HCT116 (cell line): Measurements from ENCODE around the gene B3GNT2. TPM values are rescaled to one million over a fixed set of nuclear protein-coding genes. Genes with fewer than 3 reads are reported as not detected.

ENCODE experiments used
- ATAC-seq: fragments of 200-7000 bp; cut with Tn5 transposase; 2 replicates; pipeline ENCODE4 v1.9.1; 2020; ENCODE audit warnings: mild to moderate bottlenecking, moderate library complexity
- BruUV-seq: library from RNA; stranded (reverse); fragments of 400-500 nt; replicated peaks from 2 replicates; lab custom pipeline; 2021; lab: Mats Ljungman, UMichigan
- CTCF ChIA-PET: fragments of 300-600 bp; sonication (Branson Sonifier 250); formaldehyde crosslinking; loops from one replicate; lab custom pipeline; 2021; ENCODE audit warnings: antibody characterized with exemption; lab: Charles Lee
- POLR2A ChIA-PET: fragments of 300-600, 350-600 bp; sonication (Branson Sonifier 250); formaldehyde crosslinking; loops from one replicate; lab custom pipeline; 2021; ENCODE audit warnings: antibody characterized with exemption; lab: Charles Lee
- RAD21 ChIA-PET, 2 experiments: fragments of 300-600 bp; sonication (Branson Sonifier 250); formaldehyde crosslinking; loops; one replicate each; lab custom pipeline; 2023; ENCODE audit warnings: low total read pairs in 2 of 2; ENCODE audit not compliant: uncharacterized antibody in 2 of 2, unreplicated experiment in 2 of 2, low non-redundant PET in 1 of 2; lab: Charles Lee
- DNase-seq: peaks from one replicate; pipeline ENCODE4 v3.0.0-alpha.2; 2010; ENCODE audit warnings: low read depth, low spot score
- H2AFZ ChIP-seq: fragments of 200-600 bp; shearing (Covaris generic), sonication (generic); 2 replicates; pipeline ENCODE4 v1.6.1; 2017; ENCODE audit warnings: low read depth, mixed run types, mixed read lengths, antibody characterized with exemption, low read length; ENCODE audit not compliant: poor library complexity, severe bottlenecking
- H3K27ac ChIP-seq: 2 replicates; pipeline ENCODE4 v1.5.1; 2012; ENCODE audit warnings: low read depth, low read length
- H3K27me3 ChIP-seq: fragments of 200-600 bp; sonication (generic); 2 replicates; pipeline ENCODE4 v1.6.1; 2016; ENCODE audit warnings: mixed run types, low read length, mixed read lengths; ENCODE audit not compliant: insufficient read depth
- H3K36me3 ChIP-seq, 2 experiments: fragments of 200-500 bp in 1 of 2; fragments of 200-600 bp in 1 of 2; sonication (Bioruptor generic) in 1 of 2; sonication (generic) in 1 of 2; 2 replicates each; pipeline versions ENCODE4 v1.5.1 to v1.6.1; 2014 to 2016; ENCODE audit warnings: low read length in 2 of 2, inconsistent platforms in 1 of 2, mixed read lengths in 1 of 2, mixed run types in 1 of 2; ENCODE audit not compliant: insufficient read depth in 2 of 2, control insufficient read depth in 1 of 2
- H3K4me1 ChIP-seq, 2 experiments: fragments of 200-600 bp in 1 of 2; sonication (generic) in 1 of 2; 2 replicates each; pipeline versions ENCODE4 v1.5.1 to v1.6.1; 2012 to 2017; ENCODE audit warnings: low read length in 2 of 2, inconsistent platforms in 1 of 2, mild to moderate bottlenecking in 1 of 2, mixed read lengths in 1 of 2, mixed run types in 1 of 2, moderate library complexity in 1 of 2; ENCODE audit not compliant: insufficient read depth in 2 of 2, control insufficient read depth in 1 of 2
- H3K4me2 ChIP-seq: fragments of 200-600 bp; sonication (generic); 2 replicates; pipeline ENCODE4 v1.6.1; 2017; ENCODE audit warnings: mixed run types, low read length, mixed read lengths
- H3K4me3 ChIP-seq, 2 experiments: fragments of 200-600 bp in 1 of 2; sonication (generic) in 1 of 2; replicated peaks in 1 of 2; 2 replicates each; pipeline ENCODE4 v1.5.1; 2011 to 2016; ENCODE audit warnings: low read length in 2 of 2, control low read depth in 1 of 2, low read depth in 1 of 2, mild to moderate bottlenecking in 1 of 2, mixed read lengths in 1 of 2, mixed run types in 1 of 2
- H3K79me2 ChIP-seq: fragments of 200-600 bp; sonication (generic); 2 replicates; pipeline ENCODE4 v1.6.1; 2017; ENCODE audit warnings: mild to moderate bottlenecking, mixed run types, low read length, moderate library complexity, mixed read lengths; ENCODE audit not compliant: insufficient read depth
- H3K9ac ChIP-seq: fragments of 200-600 bp; sonication (generic); 2 replicates; pipeline ENCODE4 v1.6.1; 2016; ENCODE audit warnings: low read length, mixed read lengths
- H3K9me2 ChIP-seq: fragments of 200-600 bp; sonication (generic), shearing (Covaris generic); 2 replicates; pipeline ENCODE4 v1.6.1; 2017; ENCODE audit warnings: mixed run types, mild to moderate bottlenecking, moderate library complexity; ENCODE audit not compliant: insufficient read depth
- H3K9me3 ChIP-seq, 2 experiments: fragments of 200-500 bp in 1 of 2; fragments of 200-600 bp in 1 of 2; sonication (Bioruptor generic) in 1 of 2; sonication (generic) in 1 of 2; 2 replicates each; pipeline ENCODE4 v1.6.1; 2014 to 2017; ENCODE audit warnings: low read length in 2 of 2, mixed read lengths in 2 of 2, inconsistent platforms in 1 of 2, low read depth in 1 of 2, mild to moderate bottlenecking in 1 of 2, mixed run types in 1 of 2, moderate library complexity in 1 of 2; ENCODE audit not compliant: control insufficient read depth in 1 of 2, insufficient read depth in 1 of 2
- H4K20me1 ChIP-seq: fragments of 200-600 bp; sonication (generic), shearing (Covaris generic); 2 replicates; pipeline ENCODE4 v1.6.1; 2017; ENCODE audit warnings: mixed run types, mild to moderate bottlenecking, moderate library complexity; ENCODE audit not compliant: insufficient read depth
- CBX3 ChIP-seq: IDR thresholded peaks from 2 replicates; pipeline ENCODE4 v1.6.1; 2012; ENCODE audit warnings: low read depth
- CEBPB ChIP-seq: IDR thresholded peaks from 2 replicates; pipeline ENCODE4 v1.6.1; 2012; ENCODE audit warnings: low read depth
- EZH2phosphoT487 ChIP-seq: fragments of 200-600 bp; IDR thresholded peaks from 2 replicates; pipeline ENCODE4 v1.6.1; 2018; ENCODE audit warnings: antibody characterized with exemption, borderline replicate concordance
- SIN3A ChIP-seq: IDR thresholded peaks from 2 replicates; pipeline ENCODE4 v1.6.1; 2012; ENCODE audit warnings: low read depth
- SRF ChIP-seq: IDR thresholded peaks from 2 replicates; pipeline ENCODE4 v1.6.1; 2012; ENCODE audit warnings: low read depth
- TCF7L2 ChIP-seq: IDR thresholded peaks from 2 replicates; pipeline ENCODE4 v1.7.0; 2011; ENCODE audit warnings: borderline replicate concordance, inconsistent platforms; ENCODE audit not compliant: insufficient read depth, insufficient read length; ENCODE audit errors: extremely low read depth
- YY1 ChIP-seq: IDR thresholded peaks from 2 replicates; pipeline ENCODE4 v1.6.1; 2011; ENCODE audit warnings: low read length, low read depth, moderate library complexity, mild to moderate bottlenecking; ENCODE audit not compliant: insufficient replicate concordance; ENCODE audit errors: extremely low read depth
- intact Hi-C: fragments of 100-400 bp; cut with micrococcal nuclease; formaldehyde crosslinking; loops from 2 replicates; pipeline ENCODE4 v1.10.0; 2022
- total RNA-seq: library from RNA; stranded (reverse); gene quantifications from one replicate; pipeline ENCODE4 v1.2.1, GENCODE V29; 2021; ENCODE audit not compliant: unreplicated experiment
- TF ChIP-seq, protein P1 (sequence below): IDR thresholded peaks from 2 replicates; pipeline ENCODE4 v1.6.1; 2011; ENCODE audit warnings: mild to moderate bottlenecking, low read length, moderate library complexity; ENCODE audit not compliant: insufficient replicate concordance; ENCODE audit errors: extremely low read depth
- TF ChIP-seq, protein P2 (sequence below): IDR thresholded peaks from 2 replicates; pipeline ENCODE4 v1.6.1; 2012; ENCODE audit warnings: low read depth

The B3GNT2 gene
- total RNA-seq, 1 experiment from 2014 or later = 21.5 TPM

GRCh38 chr2:62187246-62187645 is 8.7 kb upstream of the B3GNT2 start:
- H3K4me1 ChIP-seq = no peaks in the 10 kb centered on the region
- DNase-seq (no peak), ATAC-seq (no peak)
- no peak overlapping the region for H3K27ac ChIP-seq
- H3K27me3 ChIP-seq = no peaks in the 10 kb centered on the region
- ChIA-PET CTCF (no interaction called here), RAD21 (no interaction called here), POLR2A (no interaction called here)
- no peak overlapping the region for H3K4me2 ChIP-seq
- no TSS peak for BruUV-seq
- no peak overlapping the region for H2AFZ ChIP-seq
- intact Hi-C loops = no loop called here
- no peak overlapping the region for H3K9ac ChIP-seq
- no peaks in the 10 kb centered on the region for H4K20me1 ChIP-seq
- no peak for TF ChIP-seq YY1
- TF ChIP-seq CBX3 = no peak
- TF ChIP-seq, protein P1, sequence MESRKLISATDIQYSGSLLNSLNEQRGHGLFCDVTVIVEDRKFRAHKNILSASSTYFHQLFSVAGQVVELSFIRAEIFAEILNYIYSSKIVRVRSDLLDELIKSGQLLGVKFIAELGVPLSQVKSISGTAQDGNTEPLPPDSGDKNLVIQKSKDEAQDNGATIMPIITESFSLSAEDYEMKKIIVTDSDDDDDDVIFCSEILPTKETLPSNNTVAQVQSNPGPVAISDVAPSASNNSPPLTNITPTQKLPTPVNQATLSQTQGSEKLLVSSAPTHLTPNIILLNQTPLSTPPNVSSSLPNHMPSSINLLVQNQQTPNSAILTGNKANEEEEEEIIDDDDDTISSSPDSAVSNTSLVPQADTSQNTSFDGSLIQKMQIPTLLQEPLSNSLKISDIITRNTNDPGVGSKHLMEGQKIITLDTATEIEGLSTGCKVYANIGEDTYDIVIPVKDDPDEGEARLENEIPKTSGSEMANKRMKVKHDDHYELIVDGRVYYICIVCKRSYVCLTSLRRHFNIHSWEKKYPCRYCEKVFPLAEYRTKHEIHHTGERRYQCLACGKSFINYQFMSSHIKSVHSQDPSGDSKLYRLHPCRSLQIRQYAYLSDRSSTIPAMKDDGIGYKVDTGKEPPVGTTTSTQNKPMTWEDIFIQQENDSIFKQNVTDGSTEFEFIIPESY = no peak
- TF ChIP-seq CEBPB = no peak
- TF ChIP-seq SIN3A = no peak
- no peak for TF ChIP-seq TCF7L2
- TF ChIP-seq SRF = no peak
- TF ChIP-seq, protein P2, sequence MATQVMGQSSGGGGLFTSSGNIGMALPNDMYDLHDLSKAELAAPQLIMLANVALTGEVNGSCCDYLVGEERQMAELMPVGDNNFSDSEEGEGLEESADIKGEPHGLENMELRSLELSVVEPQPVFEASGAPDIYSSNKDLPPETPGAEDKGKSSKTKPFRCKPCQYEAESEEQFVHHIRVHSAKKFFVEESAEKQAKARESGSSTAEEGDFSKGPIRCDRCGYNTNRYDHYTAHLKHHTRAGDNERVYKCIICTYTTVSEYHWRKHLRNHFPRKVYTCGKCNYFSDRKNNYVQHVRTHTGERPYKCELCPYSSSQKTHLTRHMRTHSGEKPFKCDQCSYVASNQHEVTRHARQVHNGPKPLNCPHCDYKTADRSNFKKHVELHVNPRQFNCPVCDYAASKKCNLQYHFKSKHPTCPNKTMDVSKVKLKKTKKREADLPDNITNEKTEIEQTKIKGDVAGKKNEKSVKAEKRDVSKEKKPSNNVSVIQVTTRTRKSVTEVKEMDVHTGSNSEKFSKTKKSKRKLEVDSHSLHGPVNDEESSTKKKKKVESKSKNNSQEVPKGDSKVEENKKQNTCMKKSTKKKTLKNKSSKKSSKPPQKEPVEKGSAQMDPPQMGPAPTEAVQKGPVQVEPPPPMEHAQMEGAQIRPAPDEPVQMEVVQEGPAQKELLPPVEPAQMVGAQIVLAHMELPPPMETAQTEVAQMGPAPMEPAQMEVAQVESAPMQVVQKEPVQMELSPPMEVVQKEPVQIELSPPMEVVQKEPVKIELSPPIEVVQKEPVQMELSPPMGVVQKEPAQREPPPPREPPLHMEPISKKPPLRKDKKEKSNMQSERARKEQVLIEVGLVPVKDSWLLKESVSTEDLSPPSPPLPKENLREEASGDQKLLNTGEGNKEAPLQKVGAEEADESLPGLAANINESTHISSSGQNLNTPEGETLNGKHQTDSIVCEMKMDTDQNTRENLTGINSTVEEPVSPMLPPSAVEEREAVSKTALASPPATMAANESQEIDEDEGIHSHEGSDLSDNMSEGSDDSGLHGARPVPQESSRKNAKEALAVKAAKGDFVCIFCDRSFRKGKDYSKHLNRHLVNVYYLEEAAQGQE = no peak
- TF ChIP-seq EZH2phosphoT487 = no peak
- no peaks in the 10 kb centered on the region for H3K9me2 ChIP-seq
- H3K36me3 ChIP-seq = no peaks in the 10 kb centered on the region
- no peaks in the 10 kb centered on the region for H3K79me2 ChIP-seq
- no peaks in the 10 kb centered on the region for H3K9me3 ChIP-seq
- H3K4me3 ChIP-seq = no peak overlapping the region
